ENCODE results near the gene POLR3H. TPM values are rescaled to one million over a fixed set of nuclear protein-coding genes. Genes with fewer than 3 reads are reported as not detected.
A peak's percentile ranks its signal among the peaks of the same experiment; 100 is the strongest.

The POLR3H gene
- total and polyA plus RNA-seq, 2 donors, result 10.2 to 14.9 TPM

GRCh38 chr22:41505511-41506220, 38.6 kb downstream of the POLR3H start:
- Histone ChIP-seq H3K9me3 (ENCODE audit: control insufficient read depth in 2 of 2, insufficient read depth in 1 of 2, low read length in 1 of 2) (no peaks in the 10 kb centered on the region), H3K27me3 (ENCODE audit: control insufficient read depth in 2 of 2, insufficient read depth in 1 of 2, low read length in 1 of 2) (no peaks in the 10 kb centered on the region), H3K4me1 (ENCODE audit: control insufficient read depth in 2 of 2, insufficient read depth in 2 of 2, low read length in 2 of 2) (no peaks in the 10 kb centered on the region), H3K4me3 (ENCODE audit: low read length in 2 of 2) (no peak overlapping the region), H3K36me3 (ENCODE audit: control insufficient read depth in 2 of 2, insufficient read depth in 2 of 2, low read length in 1 of 2) (peaks cover 61 to 73% of the 10 kb centered on the region in 2 donors), H3K27ac (ENCODE audit: low read depth in 1 of 2, low read length in 1 of 2) (no peak overlapping the region)
- DNase-seq (ENCODE audit: low read depth in 6 of 9, low spot score in 9 of 9), result no peak
- 97% methylated on average over 10 of the region's 10 CpGs for WGBS

DNA sequence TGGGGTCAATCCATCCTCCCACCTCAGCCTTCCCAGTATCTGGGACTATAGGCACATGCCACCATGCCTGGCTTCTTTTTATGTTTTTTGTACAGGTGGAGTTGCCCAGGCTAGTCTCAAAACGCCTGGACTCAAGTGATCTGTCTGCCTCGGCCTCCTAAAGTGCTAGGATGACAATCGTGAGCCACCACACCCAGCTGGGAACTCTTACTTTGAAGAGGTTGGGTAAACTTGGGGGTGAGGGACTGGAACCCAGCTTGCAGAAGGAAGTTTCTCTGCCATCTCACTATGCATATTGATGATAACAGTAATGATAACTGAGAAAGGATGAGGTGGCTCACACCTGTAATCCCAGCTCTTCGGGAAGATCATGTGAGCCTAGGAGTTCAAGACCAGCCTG, 39.5 kb downstream of the POLR3H start:
- H3K27ac ChIP-seq (ENCODE audit: low read depth in 1 of 2, low read length in 1 of 2), result no peak overlapping the region
- H3K4me3 ChIP-seq (ENCODE audit: low read length in 2 of 2), result no peak overlapping the region
- H3K4me1 ChIP-seq (ENCODE audit: control insufficient read depth in 2 of 2, insufficient read depth in 2 of 2, low read length in 2 of 2), result no peaks in the 10 kb centered on the region
- no peaks in the 10 kb centered on the region for H3K27me3 ChIP-seq (ENCODE audit: control insufficient read depth in 2 of 2, insufficient read depth in 1 of 2, low read length in 1 of 2)
- peaks cover 58 to 68% of the 10 kb centered on the region in 2 donors for H3K36me3 ChIP-seq (ENCODE audit: control insufficient read depth in 2 of 2, insufficient read depth in 2 of 2, low read length in 1 of 2)
- no peak for DNase-seq (ENCODE audit: low read depth in 6 of 9, low spot score in 9 of 9)
- WGBS, result 97% methylated on average over 4 of the region's 4 CpGs
- no peaks in the 10 kb centered on the region for H3K9me3 ChIP-seq (ENCODE audit: control insufficient read depth in 2 of 2, insufficient read depth in 1 of 2, low read length in 1 of 2)

DNA sequence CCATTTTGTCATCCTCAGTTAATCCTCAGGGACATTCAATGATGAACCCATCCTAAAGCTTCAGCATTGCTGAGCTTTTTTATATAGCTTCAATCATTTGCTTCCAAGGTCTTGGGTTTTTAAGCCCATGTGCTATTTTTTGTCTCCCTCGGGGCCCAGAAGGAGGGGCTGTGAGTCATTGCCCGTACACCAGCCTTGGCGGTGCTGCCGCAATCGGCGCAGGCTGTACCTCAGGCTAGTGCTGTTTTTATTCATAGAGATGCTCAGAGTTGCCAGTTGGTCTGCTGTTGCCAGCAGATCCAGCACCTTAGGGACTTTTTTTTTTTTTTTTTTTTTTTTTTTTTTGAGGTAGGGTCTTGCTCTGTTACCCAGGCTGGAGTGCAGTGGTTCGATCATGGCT, 39.9 kb downstream of the POLR3H start:
- H3K4me3 ChIP-seq (ENCODE audit: low read length in 2 of 2), result no peak overlapping the region
- H3K36me3 ChIP-seq (ENCODE audit: control insufficient read depth in 2 of 2, insufficient read depth in 2 of 2, low read length in 1 of 2), result peaks cover 63 to 70% of the 10 kb centered on the region in 2 donors
- no peaks in the 10 kb centered on the region for H3K4me1 ChIP-seq (ENCODE audit: control insufficient read depth in 2 of 2, insufficient read depth in 2 of 2, low read length in 2 of 2)
- no peaks in the 10 kb centered on the region for H3K27me3 ChIP-seq (ENCODE audit: control insufficient read depth in 2 of 2, insufficient read depth in 1 of 2, low read length in 1 of 2)
- 97% methylated on average over 7 of the region's 7 CpGs for WGBS
- no peak overlapping the region for H3K27ac ChIP-seq (ENCODE audit: low read depth in 1 of 2, low read length in 1 of 2)
- no peak for DNase-seq (ENCODE audit: low read depth in 6 of 9, low spot score in 9 of 9)
- no peaks in the 10 kb centered on the region for H3K9me3 ChIP-seq (ENCODE audit: control insufficient read depth in 2 of 2, insufficient read depth in 1 of 2, low read length in 1 of 2)

- WGBS, result 95% methylated on average over 5 of the region's 5 CpGs
- H3K36me3 ChIP-seq (ENCODE audit: control insufficient read depth in 2 of 2, insufficient read depth in 2 of 2, low read length in 1 of 2), result peaks cover 41 to 50% of the 10 kb centered on the region in 2 donors
Observed at GRCh38 chr22:41501209-41501608, 43.1 kb downstream of the POLR3H start.

GRCh38 chr22:41500303-41500702, 44.0 kb downstream of the POLR3H start:
- H3K4me3 ChIP-seq (ENCODE audit: low read length in 2 of 2), result no peak overlapping the region
- H3K27me3 ChIP-seq (ENCODE audit: control insufficient read depth in 2 of 2, insufficient read depth in 1 of 2, low read length in 1 of 2), result no peaks in the 10 kb centered on the region
- no peaks in the 10 kb centered on the region for H3K4me1 ChIP-seq (ENCODE audit: control insufficient read depth in 2 of 2, insufficient read depth in 2 of 2, low read length in 2 of 2)
- 97% methylated on average over 7 of the region's 7 CpGs for WGBS
- DNase-seq (ENCODE audit: low read depth in 6 of 9, low spot score in 9 of 9), result no peak
- peaks cover 41 to 49% of the 10 kb centered on the region in 2 donors for H3K36me3 ChIP-seq (ENCODE audit: control insufficient read depth in 2 of 2, insufficient read depth in 2 of 2, low read length in 1 of 2)
- H3K27ac ChIP-seq (ENCODE audit: low read depth in 1 of 2, low read length in 1 of 2), result no peak overlapping the region
- H3K9me3 ChIP-seq (ENCODE audit: control insufficient read depth in 2 of 2, insufficient read depth in 1 of 2, low read length in 1 of 2), result no peaks in the 10 kb centered on the region

More at GRCh38 chr22:41501209-41501608, 43.1 kb downstream of the POLR3H start:
- Histone ChIP-seq H3K4me1 (ENCODE audit: control insufficient read depth in 2 of 2, insufficient read depth in 2 of 2, low read length in 2 of 2) (no peaks in the 10 kb centered on the region), H3K27ac (ENCODE audit: low read depth in 1 of 2, low read length in 1 of 2) (no peak overlapping the region), H3K4me3 (ENCODE audit: low read length in 2 of 2) (no peak overlapping the region), H3K9me3 (ENCODE audit: control insufficient read depth in 2 of 2, insufficient read depth in 1 of 2, low read length in 1 of 2) (no peaks in the 10 kb centered on the region), H3K27me3 (ENCODE audit: control insufficient read depth in 2 of 2, insufficient read depth in 1 of 2, low read length in 1 of 2) (no peaks in the 10 kb centered on the region)
- DNase-seq (ENCODE audit: low read depth in 6 of 9, low spot score in 9 of 9), result peak in 3 of 9 donors; percentile 9 to 37 (median 30)

GRCh38 chr22:41499624-41500280, 44.5 kb downstream of the POLR3H start:
- Histone ChIP-seq H3K4me3 (ENCODE audit: low read length in 2 of 2) (no peak overlapping the region), H3K9me3 (ENCODE audit: control insufficient read depth in 2 of 2, insufficient read depth in 1 of 2, low read length in 1 of 2) (no peaks in the 10 kb centered on the region), H3K27ac (ENCODE audit: low read depth in 1 of 2, low read length in 1 of 2) (no peak overlapping the region), H3K36me3 (ENCODE audit: control insufficient read depth in 2 of 2, insufficient read depth in 2 of 2, low read length in 1 of 2) (peaks cover 36 to 47% of the 10 kb centered on the region in 2 donors), H3K27me3 (ENCODE audit: control insufficient read depth in 2 of 2, insufficient read depth in 1 of 2, low read length in 1 of 2) (no peaks in the 10 kb centered on the region), H3K4me1 (ENCODE audit: control insufficient read depth in 2 of 2, insufficient read depth in 2 of 2, low read length in 2 of 2) (no peaks in the 10 kb centered on the region)
- no peak for DNase-seq (ENCODE audit: low read depth in 6 of 9, low spot score in 9 of 9)
- 97% methylated on average over 10 of the region's 10 CpGs for WGBS

GRCh38 chr22:41498303-41498835, 45.9 kb downstream of the POLR3H start:
- WGBS, result 95% methylated on average over 6 of the region's 6 CpGs
- Histone ChIP-seq H3K27me3 (ENCODE audit: control insufficient read depth in 2 of 2, insufficient read depth in 1 of 2, low read length in 1 of 2) (no peaks in the 10 kb centered on the region), H3K4me1 (ENCODE audit: control insufficient read depth in 2 of 2, insufficient read depth in 2 of 2, low read length in 2 of 2) (no peaks in the 10 kb centered on the region), H3K9me3 (ENCODE audit: control insufficient read depth in 2 of 2, insufficient read depth in 1 of 2, low read length in 1 of 2) (no peaks in the 10 kb centered on the region), H3K36me3 (ENCODE audit: control insufficient read depth in 2 of 2, insufficient read depth in 2 of 2, low read length in 1 of 2) (peaks cover 26 to 33% of the 10 kb centered on the region in 2 donors), H3K4me3 (ENCODE audit: low read length in 2 of 2) (no peak overlapping the region), H3K27ac (ENCODE audit: low read depth in 1 of 2, low read length in 1 of 2) (peak overlapping the region in 1 of 2 donors; percentile 8)
- DNase-seq (ENCODE audit: low read depth in 6 of 9, low spot score in 9 of 9), result no peak

DNA sequence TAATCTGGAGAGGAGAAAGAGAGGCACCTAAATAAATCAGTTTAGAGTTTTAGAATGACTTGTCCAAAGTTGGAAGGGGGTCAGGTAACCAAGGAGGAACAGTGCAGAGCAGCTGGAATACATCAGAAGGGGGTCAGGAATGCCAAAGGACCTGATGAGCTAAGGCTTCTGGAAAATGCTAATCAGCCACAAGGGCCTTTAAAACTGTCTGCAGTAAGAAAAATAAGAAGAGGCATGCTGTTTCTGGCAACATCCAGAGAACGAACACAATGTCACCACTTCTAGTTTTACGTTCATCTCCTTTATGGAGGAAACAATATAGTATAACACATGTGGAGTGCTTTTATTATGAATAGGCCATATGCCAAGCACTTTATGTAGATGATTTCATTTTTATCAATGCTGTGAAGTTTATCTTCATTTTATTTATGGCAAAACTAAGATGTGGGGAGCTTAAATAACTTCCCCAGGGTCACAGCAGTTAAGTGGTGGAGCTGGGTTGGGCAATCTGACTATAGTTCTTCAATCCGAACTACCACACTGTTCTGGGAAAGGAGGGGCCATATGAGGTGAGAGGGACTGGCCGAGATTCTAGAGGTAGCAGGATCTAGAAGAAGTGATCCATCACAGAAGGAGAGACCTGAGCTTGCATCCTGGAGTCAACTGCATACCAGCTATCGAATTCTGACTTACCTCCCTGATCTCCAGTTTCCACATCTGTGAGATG, 52.7 kb downstream of the POLR3H start:
- peaks cover 3 to 9% of the 10 kb centered on the region in 2 donors for H3K36me3 ChIP-seq (ENCODE audit: control insufficient read depth in 2 of 2, insufficient read depth in 2 of 2, low read length in 1 of 2)
- DNase-seq (ENCODE audit: low read depth in 6 of 9, low spot score in 9 of 9), result no peak
- no peak overlapping the region for H3K4me3 ChIP-seq (ENCODE audit: low read length in 2 of 2)
- H3K27ac ChIP-seq (ENCODE audit: low read depth in 1 of 2, low read length in 1 of 2), result no peak overlapping the region
- WGBS, result 95% methylated on average over 5 of the region's 5 CpGs
- H3K4me1 ChIP-seq (ENCODE audit: control insufficient read depth in 2 of 2, insufficient read depth in 2 of 2, low read length in 2 of 2), result no peaks in the 10 kb centered on the region
- H3K27me3 ChIP-seq (ENCODE audit: control insufficient read depth in 2 of 2, insufficient read depth in 1 of 2, low read length in 1 of 2), result no peaks in the 10 kb centered on the region
- H3K9me3 ChIP-seq (ENCODE audit: control insufficient read depth in 2 of 2, insufficient read depth in 1 of 2, low read length in 1 of 2), result no peaks in the 10 kb centered on the region
